ENCODE measurements around the gene ZNF287.

DNA sequence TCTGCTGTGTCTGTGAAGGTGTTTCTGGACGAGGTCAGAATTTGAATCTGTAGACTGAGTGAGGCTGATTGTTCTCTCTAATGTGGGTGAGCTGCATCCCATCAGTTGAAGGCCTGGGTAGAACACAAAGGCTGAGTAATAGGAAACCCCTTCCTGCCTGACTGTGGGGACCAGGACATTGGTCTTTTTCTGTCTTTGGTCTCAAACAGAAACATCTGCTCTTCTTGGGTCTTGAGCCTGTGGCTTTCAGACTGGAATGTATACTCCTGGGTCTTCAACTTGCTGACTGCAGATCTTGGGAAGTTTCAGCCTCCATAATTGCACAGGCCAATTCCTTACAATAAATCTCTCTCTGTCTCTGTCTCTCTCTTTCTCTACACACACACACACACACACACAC, 57.4 kb downstream of the ZNF287 start:
- TF ChIP-seq, protein P1, sequence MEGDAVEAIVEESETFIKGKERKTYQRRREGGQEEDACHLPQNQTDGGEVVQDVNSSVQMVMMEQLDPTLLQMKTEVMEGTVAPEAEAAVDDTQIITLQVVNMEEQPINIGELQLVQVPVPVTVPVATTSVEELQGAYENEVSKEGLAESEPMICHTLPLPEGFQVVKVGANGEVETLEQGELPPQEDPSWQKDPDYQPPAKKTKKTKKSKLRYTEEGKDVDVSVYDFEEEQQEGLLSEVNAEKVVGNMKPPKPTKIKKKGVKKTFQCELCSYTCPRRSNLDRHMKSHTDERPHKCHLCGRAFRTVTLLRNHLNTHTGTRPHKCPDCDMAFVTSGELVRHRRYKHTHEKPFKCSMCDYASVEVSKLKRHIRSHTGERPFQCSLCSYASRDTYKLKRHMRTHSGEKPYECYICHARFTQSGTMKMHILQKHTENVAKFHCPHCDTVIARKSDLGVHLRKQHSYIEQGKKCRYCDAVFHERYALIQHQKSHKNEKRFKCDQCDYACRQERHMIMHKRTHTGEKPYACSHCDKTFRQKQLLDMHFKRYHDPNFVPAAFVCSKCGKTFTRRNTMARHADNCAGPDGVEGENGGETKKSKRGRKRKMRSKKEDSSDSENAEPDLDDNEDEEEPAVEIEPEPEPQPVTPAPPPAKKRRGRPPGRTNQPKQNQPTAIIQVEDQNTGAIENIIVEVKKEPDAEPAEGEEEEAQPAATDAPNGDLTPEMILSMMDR (IDR thresholded peaks at IDR 0.05): no peak
- TF ChIP-seq POLR2A (IDR thresholded peaks at IDR 0.05): no peak
